Prostate gland (tissue), 2 donors: ENCODE data around the gene CSMD2.

Experiments used
- CTCF ChIP-seq, 4 experiments: fragments of 200-600 bp in 2 of 4; fragments of 450-650 bp in 2 of 4; sonication (generic) in 2 of 4; IDR thresholded peaks; 1 replicate in 3 of 4; 2 replicates in 1 of 4; pipeline ENCODE4 v1.5.1; 2016 to 2019; ENCODE audit warnings: antibody characterized with exemption in 4 of 4, mild to moderate bottlenecking in 2 of 4, moderate library complexity in 2 of 4
- POLR2A ChIP-seq: fragments of 450-650 bp; IDR thresholded peaks from one replicate; pipeline ENCODE4 v1.6.1; 2016; ENCODE audit warnings: antibody characterized with exemption, mild to moderate bottlenecking

- TF ChIP-seq CTCF (IDR thresholded peaks at IDR 0.05) (no peak), POLR2A (no peak)
Observed at GRCh38 chr1:33726274-33726804, 438.7 kb downstream of the CSMD2 start.
